Tibial nerve (tissue), 4 donors: Measurements from ENCODE around the gene ATP8A2. TPM values are rescaled to one million over a fixed set of nuclear protein-coding genes. Genes with fewer than 3 reads are reported as not detected.

Source experiments
- DNase-seq, 2 donors: peaks; one replicate each; pipeline ENCODE4 v3.0.0-alpha.2; 2019; ENCODE audit warnings: low spot score in 2 of 2
- H3K27ac ChIP-seq, 4 donors: fragments of 200-600 bp; sonication (generic) in 3 of 4; one replicate each; pipeline ENCODE4 v1.5.1; 2017 to 2019; ENCODE audit warnings: mild to moderate bottlenecking in 1 of 4
- H3K27me3 ChIP-seq, 2 donors: fragments of 200-600 bp; sonication (generic) in 1 of 2; one replicate each; pipeline versions ENCODE4 v1.5.1 to v1.6.0; 2017 to 2019
- H3K36me3 ChIP-seq, 3 donors: fragments of 200-600 bp; sonication (generic); one replicate each; pipeline ENCODE4 v1.5.1; 2018 to 2019
- H3K4me1 ChIP-seq, 4 donors: fragments of 200-600 bp; sonication (generic) in 3 of 4; one replicate each; pipeline ENCODE4 v1.5.1; 2017 to 2019
- H3K4me3 ChIP-seq, 4 donors: fragments of 200-600 bp; sonication (generic) in 3 of 4; one replicate each; pipeline ENCODE4 v1.5.1; 2017 to 2019; ENCODE audit warnings: mild to moderate bottlenecking in 1 of 4, moderate library complexity in 1 of 4
- H3K9me3 ChIP-seq, 4 donors: fragments of 200-600 bp; sonication (generic) in 3 of 4; one replicate each; pipeline ENCODE4 v1.5.1; 2017 to 2019
- CTCF ChIP-seq, 5 experiments: fragments of 200-600 bp in 3 of 5; fragments of 450-650 bp in 2 of 5; sonication (generic) in 3 of 5; IDR thresholded peaks; one replicate each; pipeline ENCODE4 v1.5.1; 2016 to 2019; ENCODE audit warnings: antibody characterized with exemption in 5 of 5, mild to moderate bottlenecking in 3 of 5, moderate library complexity in 2 of 5
- EP300 ChIP-seq, 2 donors: sonication (generic); formaldehyde crosslinking; IDR thresholded peaks; one replicate each; pipeline ENCODE4 v1.6.1; 2017; ENCODE audit warnings: antibody characterized with exemption in 2 of 2, mild to moderate bottlenecking in 1 of 2
- POLR2A ChIP-seq, 2 donors: fragments of 450-650 bp; IDR thresholded peaks; one replicate each; pipeline ENCODE4 v1.6.1; 2017; ENCODE audit warnings: antibody characterized with exemption in 2 of 2, mild to moderate bottlenecking in 2 of 2, moderate library complexity in 2 of 2
- WGBS, 2 donors: methylation state at CpG; one replicate each; pipeline ENCODE4 v1.1.5; 2018; 5-methylcytosine and 5-hydroxymethylcytosine counted together
- total RNA-seq, 4 donors: library from RNA; depleted of rRNA; stranded (reverse); fragments of >200 nt; gene quantifications; one replicate each; pipeline ENCODE4 v1.1.0, GENCODE V29; 2016

The ATP8A2 gene
- total RNA-seq, 4 donors from 2014 or later, result 0.30 to 1.7 (median 0.61) TPM

- 69 to 73% methylated on average over 12 of the region's 12 CpGs for WGBS, 2 donors
- no peaks in the 10 kb centered on the region for H3K27me3 ChIP-seq
- H3K4me3 ChIP-seq, result no peak overlapping the region
- no peak overlapping the region for H3K27ac ChIP-seq
- no peak for TF ChIP-seq CTCF (IDR thresholded peaks at IDR 0.05)
- no peak for TF ChIP-seq EP300 (IDR thresholded peaks at IDR 0.05)
- no peak for TF ChIP-seq POLR2A (IDR thresholded peaks at IDR 0.05)
- H3K36me3 ChIP-seq, result no peaks in the 10 kb centered on the region
- H3K4me1 ChIP-seq, result peaks cover 0 to 13% (median 0%) of the 10 kb centered on the region in 4 donors
- DNase-seq, result no peak
- no peaks in the 10 kb centered on the region for H3K9me3 ChIP-seq
These were observed 465.0 kb downstream of the ATP8A2 start for GRCh38 chr13:25836574-25837336.

GRCh38 chr13:25839371-25839770 lies 467.6 kb downstream of the ATP8A2 start:
- Histone ChIP-seq H3K4me1 (peaks cover 0 to 13% (median 0%) of the 10 kb centered on the region in 4 donors), H3K27ac (no peak overlapping the region), H3K9me3 (no peaks in the 10 kb centered on the region), H3K36me3 (no peaks in the 10 kb centered on the region), H3K27me3 (no peaks in the 10 kb centered on the region), H3K4me3 (no peak overlapping the region)
- 40 to 52% methylated on average over 8 of the region's 8 CpGs for WGBS, 2 donors
- DNase-seq, result no peak
- TF ChIP-seq EP300 (IDR thresholded peaks at IDR 0.05) (no peak), CTCF (IDR thresholded peaks at IDR 0.05) (no peak), POLR2A (IDR thresholded peaks at IDR 0.05) (no peak)

- no peak overlapping the region for H3K27ac ChIP-seq
- WGBS, 2 donors, result 26 to 27% methylated on average over 3 of the region's 3 CpGs
- no peak overlapping the region for H3K4me3 ChIP-seq
- no peaks in the 10 kb centered on the region for H3K9me3 ChIP-seq
- TF ChIP-seq CTCF (IDR thresholded peaks at IDR 0.05) (no peak), POLR2A (IDR thresholded peaks at IDR 0.05) (no peak), EP300 (IDR thresholded peaks at IDR 0.05) (no peak)
- no peak for DNase-seq
- peaks cover 0 to 13% (median 0%) of the 10 kb centered on the region in 4 donors for H3K4me1 ChIP-seq
- no peaks in the 10 kb centered on the region for H3K27me3 ChIP-seq
- H3K36me3 ChIP-seq, result no peaks in the 10 kb centered on the region
These were observed 468.5 kb downstream of the ATP8A2 start for GRCh38 chr13:25840261-25840660.

GRCh38 chr13:25840931-25841330 lies 469.2 kb downstream of the ATP8A2 start:
- WGBS, 2 donors, result 82 to 85% methylated on average over 2 of the region's 2 CpGs
- TF ChIP-seq CTCF (IDR thresholded peaks at IDR 0.05) (no peak), EP300 (IDR thresholded peaks at IDR 0.05) (no peak), POLR2A (IDR thresholded peaks at IDR 0.05) (no peak)
- no peaks in the 10 kb centered on the region for H3K9me3 ChIP-seq
- no peak overlapping the region for H3K4me3 ChIP-seq
- H3K4me1 ChIP-seq, result peaks cover 0 to 13% (median 0%) of the 10 kb centered on the region in 4 donors
- no peak overlapping the region for H3K27ac ChIP-seq
- H3K27me3 ChIP-seq, result no peaks in the 10 kb centered on the region
- H3K36me3 ChIP-seq, result no peaks in the 10 kb centered on the region
- no peak for DNase-seq

GRCh38 chr13:25843692-25844091 lies 471.9 kb downstream of the ATP8A2 start:
- TF ChIP-seq POLR2A (IDR thresholded peaks at IDR 0.05), result no peak
- no peak for TF ChIP-seq CTCF (IDR thresholded peaks at IDR 0.05)
- no peak for TF ChIP-seq EP300 (IDR thresholded peaks at IDR 0.05)
- no peak for DNase-seq
- Histone ChIP-seq H3K27me3 (no peaks in the 10 kb centered on the region), H3K27ac (no peak overlapping the region), H3K36me3 (no peaks in the 10 kb centered on the region), H3K9me3 (no peaks in the 10 kb centered on the region), H3K4me3 (no peak overlapping the region), H3K4me1 (peaks cover 0 to 13% (median 2%) of the 10 kb centered on the region in 4 donors)
- 87 to 96% methylated on average over 4 of the region's 4 CpGs for WGBS, 2 donors
